ENCODE results near the gene HEYL. TPM values are rescaled to one million over a fixed set of nuclear protein-coding genes. Genes with fewer than 3 reads are reported as not detected.

Gene HEYL
- total and polyA plus RNA-seq, 9 of the 15 experiments (the other 6 are each of a cell fraction or from before 2014, with no cell fraction given), result 0.13 to 0.89 (median 0.25) TPM

DNA sequence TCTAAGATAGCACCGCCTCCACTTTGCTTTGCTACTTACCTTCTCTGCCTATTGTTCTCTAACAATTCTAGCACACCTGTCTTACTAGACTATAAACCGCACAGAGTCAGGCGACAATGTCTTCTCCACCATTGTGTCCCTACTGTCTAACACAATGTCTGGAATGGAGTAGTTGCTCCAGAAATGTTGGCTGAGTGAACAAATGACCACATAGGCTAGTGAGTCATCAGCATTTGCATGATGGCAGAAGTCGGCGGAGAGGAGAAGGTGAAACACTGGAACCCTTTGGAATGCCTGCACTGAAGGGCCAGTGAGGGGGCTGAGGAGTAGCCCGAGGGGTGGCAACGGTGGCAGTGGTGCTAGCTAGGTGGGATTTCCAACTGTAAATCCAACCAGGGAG is 48.9 kb downstream of the HEYL start (continued):
- TF ChIP-seq NR2C2 (CRISPR knock-in tag; IDR thresholded peaks at IDR 0.05) (no peak), NR2C2 (tag; IDR thresholded peaks at IDR 0.05) (no peak)

DNA sequence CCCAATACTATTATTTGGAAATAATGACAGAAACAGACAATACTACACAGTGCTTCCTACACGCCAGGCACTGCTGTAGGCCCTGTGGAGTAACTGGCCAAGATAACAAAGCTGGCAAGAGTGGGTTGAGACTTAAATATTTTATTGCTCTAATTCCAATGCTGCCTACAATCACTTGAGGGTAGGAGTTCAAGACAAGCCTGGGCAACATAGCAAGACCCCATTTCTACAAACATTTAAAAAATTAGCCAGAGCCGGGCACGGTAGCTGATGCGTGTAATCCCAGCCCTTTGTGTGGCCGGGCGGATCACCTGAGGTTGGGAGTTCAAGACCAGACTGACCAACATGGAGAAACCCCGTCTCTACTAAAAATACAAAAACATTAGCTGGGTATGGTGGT is 53.5 kb downstream of the HEYL start:
- no TSS peak for BruUV-seq (replicated peaks)
- H3K4me3 ChIP-seq, result no peak overlapping the region
- no peak overlapping the region for H3K27ac ChIP-seq (ENCODE audit: extremely low read depth, low read depth, low read length)
- no peaks in the 10 kb centered on the region for H3K36me3 ChIP-seq (ENCODE audit: control insufficient read depth, insufficient read depth, low read length)
- 56% methylated on average over 7 of the region's 7 CpGs for WGBS (ENCODE audit: insufficient coverage, low coverage, missing lambda C conversion rate)
- no peak for FAIRE-seq
- TF ChIP-seq HNRNPH1 (optimal IDR thresholded peaks at IDR 0.05; ENCODE audit: low read depth, low read length), result no peak
- TF ChIP-seq TEAD4 (IDR thresholded peaks at IDR 0.05; ENCODE audit: low read length), result no peak
- no peak for TF ChIP-seq TEAD4 (CRISPR knock-in tag; IDR thresholded peaks at IDR 0.05; ENCODE audit: borderline replicate concordance)
- TF ChIP-seq PHF8 (IDR thresholded peaks at IDR 0.05; ENCODE audit: borderline replicate concordance, low read length), result no peak
- TF ChIP-seq, protein P1, sequence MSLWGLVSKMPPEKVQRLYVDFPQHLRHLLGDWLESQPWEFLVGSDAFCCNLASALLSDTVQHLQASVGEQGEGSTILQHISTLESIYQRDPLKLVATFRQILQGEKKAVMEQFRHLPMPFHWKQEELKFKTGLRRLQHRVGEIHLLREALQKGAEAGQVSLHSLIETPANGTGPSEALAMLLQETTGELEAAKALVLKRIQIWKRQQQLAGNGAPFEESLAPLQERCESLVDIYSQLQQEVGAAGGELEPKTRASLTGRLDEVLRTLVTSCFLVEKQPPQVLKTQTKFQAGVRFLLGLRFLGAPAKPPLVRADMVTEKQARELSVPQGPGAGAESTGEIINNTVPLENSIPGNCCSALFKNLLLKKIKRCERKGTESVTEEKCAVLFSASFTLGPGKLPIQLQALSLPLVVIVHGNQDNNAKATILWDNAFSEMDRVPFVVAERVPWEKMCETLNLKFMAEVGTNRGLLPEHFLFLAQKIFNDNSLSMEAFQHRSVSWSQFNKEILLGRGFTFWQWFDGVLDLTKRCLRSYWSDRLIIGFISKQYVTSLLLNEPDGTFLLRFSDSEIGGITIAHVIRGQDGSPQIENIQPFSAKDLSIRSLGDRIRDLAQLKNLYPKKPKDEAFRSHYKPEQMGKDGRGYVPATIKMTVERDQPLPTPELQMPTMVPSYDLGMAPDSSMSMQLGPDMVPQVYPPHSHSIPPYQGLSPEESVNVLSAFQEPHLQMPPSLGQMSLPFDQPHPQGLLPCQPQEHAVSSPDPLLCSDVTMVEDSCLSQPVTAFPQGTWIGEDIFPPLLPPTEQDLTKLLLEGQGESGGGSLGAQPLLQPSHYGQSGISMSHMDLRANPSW (CRISPR knock-in tag; IDR thresholded peaks at IDR 0.05), result no peak
- TF ChIP-seq ZNF121 (CRISPR knock-in tag; conservative IDR thresholded peaks at IDR 0.05), result peak; percentile 75
- no peak for TF ChIP-seq TAF9B (IDR thresholded peaks at IDR 0.05; ENCODE audit: partially characterized antibody)
- no peak for TF ChIP-seq SP2 (IDR thresholded peaks at IDR 0.05; ENCODE audit: extremely low read depth, low read depth, low read length, poor library complexity, severe bottlenecking)
- no peak for TF ChIP-seq RBM22 (IDR thresholded peaks at IDR 0.05; ENCODE audit: low read depth, low read length, poor library complexity, severe bottlenecking)
- peaks cover 3 to 6% of the 10 kb centered on the region in 2 experiments; a peak in 3 of 5 replicates for H3K27me3 ChIP-seq (ENCODE audit: control insufficient read depth in 2 of 2, insufficient read depth in 2 of 2, low read length in 2 of 2)
- in situ Hi-C loops (cut with MboI), result no loop called here
- H3K9ac ChIP-seq (ENCODE audit: insufficient read depth in 1 of 2, low read depth in 2 of 2, low read length in 2 of 2), result no peak overlapping the region
- intact Hi-C loops (cut with micrococcal nuclease), result no loop called here
- H3K9me1 ChIP-seq (ENCODE audit: control insufficient read depth, insufficient read depth, low read length), result no peaks in the 10 kb centered on the region
- no peaks in the 10 kb centered on the region for H3K79me2 ChIP-seq (ENCODE audit: control insufficient read depth, insufficient read depth, low read length)
- H3K4me1 ChIP-seq (replicated peaks in 1 of 2; ENCODE audit: control insufficient read depth in 2 of 2, insufficient read depth in 2 of 2, low read length in 2 of 2), result peaks cover 4% of the 10 kb centered on the region in 2 experiments; a peak in 4 of 5 replicates
- no peaks in the 10 kb centered on the region for H3K9me3 ChIP-seq (replicated peaks; ENCODE audit: control insufficient read depth, insufficient read depth, low read depth, low read length)
- no peak for ATAC-seq
- ChIA-PET POLR2A (interaction anchor here (2.0 kb wide), 1 partner anchor 9 kb away, joined by 5 read pairs; no protein-coding TSS in a partner anchor), CTCF (ENCODE audit: low intra/inter-chr PET ratio) (interaction anchor here (0.6 kb wide), 1 partner anchor 10 kb away, joined by 5 read pairs; no protein-coding TSS in a partner anchor)
- no peak overlapping the region for H2AFZ ChIP-seq (ENCODE audit: low read depth, low read length)
- H3K4me2 ChIP-seq (ENCODE audit: insufficient read depth, low read length), result no peak overlapping the region
- no peaks in the 10 kb centered on the region for H4K20me1 ChIP-seq (replicated peaks; ENCODE audit: control insufficient read depth, insufficient read depth, low read length)
- no peak for DNase-seq (ENCODE audit: extremely low read depth in 1 of 4, low spot score in 3 of 4)

Data from K562 (cell line).